B cell (primary cell): ENCODE measurements around the gene SAMSN1. TPM values are rescaled to one million over a fixed set of nuclear protein-coding genes. Genes with fewer than 3 reads are reported as not detected.
A peak's percentile ranks its signal among the peaks of the same experiment; 100 is the strongest.

ENCODE experiments used
- ATAC-seq: fragments of 200-7000 bp; cut with Tn5 transposase; one replicate; pipeline ENCODE4 v1.10.0; 2021; ENCODE audit warnings: low read depth, mild to moderate bottlenecking, moderate number of reproducible peaks, moderate library complexity
- CTCF ChIA-PET: fragments of 350-600 bp; sonication (Branson Sonifier 250); formaldehyde crosslinking; loops from one replicate; lab custom pipeline; 2021; ENCODE audit warnings: antibody characterized with exemption, inconsistent platforms; lab: Charles Lee
- POLR2A ChIA-PET: fragments of 350-600 bp; sonication (Branson Sonifier 250); formaldehyde crosslinking; loops from one replicate; lab custom pipeline; 2021; ENCODE audit warnings: antibody characterized with exemption; lab: Charles Lee
- DNase-seq: peaks from one replicate; pipeline ENCODE4 v3.0.0; 2013
- H2AFZ ChIP-seq: 2 replicates; pipeline ENCODE4 v1.6.1; 2012; ENCODE audit warnings: mild to moderate bottlenecking, low read depth, low read length; ENCODE audit not compliant: insufficient read depth, poor library complexity, severe bottlenecking
- H3K27ac ChIP-seq, 2 donors: 1 replicate in 1 of 2; 2 replicates in 1 of 2; pipeline ENCODE4 v1.5.1; 2012 to 2013; ENCODE audit warnings: low read length in 2 of 2, mild to moderate bottlenecking in 2 of 2, moderate library complexity in 1 of 2
- H3K27me3 ChIP-seq, 4 experiments: fragments of 200-600 bp in 1 of 4; sonication (generic) in 1 of 4; replicated peaks in 1 of 4; 1 replicate in 2 of 4; 2 replicates in 2 of 4; pipeline versions ENCODE4 v1.6.1 to v1.7.0; 2013 to 2016; ENCODE audit warnings: low read length in 3 of 4, mild to moderate bottlenecking in 2 of 4, mixed read lengths in 1 of 4, moderate library complexity in 1 of 4; ENCODE audit not compliant: insufficient read depth in 4 of 4, control insufficient read depth in 3 of 4; ENCODE audit errors: control extremely low read depth in 1 of 4
- H3K36me3 ChIP-seq, 2 experiments: replicated peaks in 1 of 2; 1 replicate in 1 of 2; 2 replicates in 1 of 2; pipeline versions ENCODE4 v1.6.1 to v1.7.1; 2013; ENCODE audit warnings: low read length in 1 of 2; ENCODE audit not compliant: insufficient read depth in 2 of 2, control insufficient read depth in 1 of 2; ENCODE audit errors: control extremely low read depth in 1 of 2, extremely low read depth in 1 of 2
- H3K4me1 ChIP-seq, 2 donors: fragments of 200-600 bp in 1 of 2; sonication (generic) in 1 of 2; 1 replicate in 1 of 2; 2 replicates in 1 of 2; pipeline versions ENCODE4 v1.5.1 to v1.6.1; 2013 to 2017; ENCODE audit warnings: low read length in 2 of 2; ENCODE audit not compliant: control insufficient read depth in 2 of 2, insufficient read depth in 2 of 2
- H3K4me2 ChIP-seq: replicated peaks from 2 replicates; pipeline ENCODE3; 2012; ENCODE audit warnings: mild to moderate bottlenecking, low read depth, low read length; ENCODE audit not compliant: poor library complexity, severe bottlenecking
- H3K4me3 ChIP-seq, 5 experiments: fragments of 200-600 bp in 1 of 5; sonication (generic) in 1 of 5; 1 replicate in 3 of 5; 2 replicates in 2 of 5; pipeline versions ENCODE4 v1.5.1 to v1.7.0; 2011 to 2016; ENCODE audit warnings: low read length in 4 of 5, mild to moderate bottlenecking in 4 of 5, low read depth in 2 of 5, control low read depth in 1 of 5, moderate library complexity in 1 of 5; ENCODE audit not compliant: insufficient read depth in 1 of 5; ENCODE audit errors: control extremely low read depth in 1 of 5, extremely low read depth in 1 of 5
- H3K79me2 ChIP-seq: fragments of 200-600 bp; sonication (generic); one replicate; pipeline ENCODE4 v1.6.0; 2016; ENCODE audit warnings: low read length; ENCODE audit not compliant: control insufficient read depth, insufficient read depth
- H3K9ac ChIP-seq: fragments of 200-600 bp; sonication (generic); 2 replicates; pipeline ENCODE4 v1.6.1; 2017; ENCODE audit warnings: mild to moderate bottlenecking, low read length, moderate library complexity
- H3K9me3 ChIP-seq, 3 donors: one replicate each; pipeline versions ENCODE4 v1.6.1 to v1.7.1; 2013; ENCODE audit warnings: low read length in 2 of 3; ENCODE audit not compliant: control insufficient read depth in 2 of 3, insufficient read depth in 1 of 3; ENCODE audit errors: control extremely low read depth in 1 of 3
- H4K20me1 ChIP-seq: 2 replicates; pipeline ENCODE4 v1.6.0; 2012; ENCODE audit warnings: mild to moderate bottlenecking, low read length; ENCODE audit not compliant: insufficient read depth, control insufficient read depth, poor library complexity, severe bottlenecking
- H3K27ac Mint-ChIP-seq: one replicate; pipeline ENCODE4 v1.8.0; 2021; ENCODE audit warnings: mixed read lengths
- H3K27me3 Mint-ChIP-seq: one replicate; pipeline ENCODE4 v1.8.0; 2021; ENCODE audit warnings: mixed read lengths
- H3K4me1 Mint-ChIP-seq: one replicate; pipeline ENCODE4 v1.8.0; 2021; ENCODE audit warnings: mixed read lengths
- H3K4me3 Mint-ChIP-seq: one replicate; pipeline ENCODE4 v1.8.0; 2021; ENCODE audit warnings: mixed read lengths
- H3K9me3 Mint-ChIP-seq: one replicate; pipeline ENCODE4 v1.8.0; 2022; ENCODE audit warnings: mixed read lengths; ENCODE audit not compliant: insufficient read depth
- CTCF ChIP-seq: fragments of 200-600 bp; IDR thresholded peaks from one replicate; pipeline ENCODE4 v1.8.0; 2022; ENCODE audit warnings: antibody characterized with exemption, mild to moderate bottlenecking
- EZH2 ChIP-seq: IDR thresholded peaks from 2 replicates; pipeline ENCODE4 v1.6.1; 2012; ENCODE audit warnings: borderline replicate concordance, low read depth, mild to moderate bottlenecking, moderate library complexity, low read length; ENCODE audit not compliant: insufficient read depth, poor library complexity, severe bottlenecking
- WGBS: methylation state at CpG from one replicate; pipeline ENCODE4 v1.1.5; 2013; ENCODE audit warnings: missing lambda C conversion rate; ENCODE audit not compliant: insufficient coverage; 5-methylcytosine and 5-hydroxymethylcytosine counted together
- intact Hi-C: fragments of 100-400 bp; cut with micrococcal nuclease; formaldehyde crosslinking; loops from one replicate; pipeline ENCODE4 v1.10.0; 2022
- polyA plus RNA-seq: library from polyadenylated mRNA; depleted of rRNA; stranded (reverse); fragments of >200 nt; gene quantifications from 2 replicates; pipeline ENCODE4 v1.2.3, GENCODE V29; 2012
- total RNA-seq, 2 donors: library from RNA; stranded (reverse); fragments of 120-200 nt in 1 of 2; gene quantifications; 1 replicate in 1 of 2; 2 replicates in 1 of 2; pipeline versions ENCODE4 v1.2.3 to v1.2.4, GENCODE V29; 2013 to 2022

Gene SAMSN1
- total and polyA plus RNA-seq, 2 donors (not counting 1 experiment from before 2014, with no cell fraction given): 8.7 to 53.1 TPM

- Histone ChIP-seq H3K79me2 (peaks cover 83% of the 10 kb centered on the region), H3K9ac (peak overlapping the region; percentile 53), H3K9me3 (no peaks in the 10 kb centered on the region), H3K4me1 (peaks cover 27 to 32% of the 10 kb centered on the region in 2 donors), H2AFZ (peak overlapping the region; percentile 20), H3K4me3 (peak overlapping the region in 3 of 5 experiments; percentile 18 to 40 (median 19)), H3K4me2 (peak overlapping the region; percentile 62), H3K27me3 (no peaks in the 10 kb centered on the region), H3K36me3 (no peaks in the 10 kb centered on the region), H4K20me1 (no peaks in the 10 kb centered on the region), H3K27ac (peak overlapping the region in 1 of 2 donors; percentile 58)
- Mint-ChIP-seq H3K27ac (peak overlapping the region; percentile 87), H3K27me3 (no peaks in the 10 kb centered on the region), H3K9me3 (no peaks in the 10 kb centered on the region), H3K4me3 (peak overlapping the region; percentile 85), H3K4me1 (peaks cover 57% of the 10 kb centered on the region)
- CTCF ChIA-PET: interaction anchor here (0.7 to 2.9 kb wide), 3 partner anchors 17 to 209 kb away, joined by 4 to 18 read pairs (median 4); no protein-coding TSS in a partner anchor
- ATAC-seq: no peak
- no CpG with 5 or more reads among the region's 2 CpGs for WGBS
- TF ChIP-seq CTCF (no peak), EZH2 (no peak)
- DNase-seq: no peak
- POLR2A ChIA-PET: interaction anchor here (0.8 kb wide), 1 partner anchor 153 kb away, joined by 5 read pairs; no protein-coding TSS in a partner anchor
- intact Hi-C loops: no loop called here
Observed at GRCh38 chr21:14527696-14528652, 18.1 kb downstream of the SAMSN1 start.
